Keratinocyte (primary cell): ENCODE results near the gene RGPD4.

Source experiments
- CTCF ChIP-seq, 3 experiments: IDR thresholded peaks in 1 of 3; conservative IDR thresholded peaks in 1 of 3; optimal IDR thresholded peaks in 1 of 3; 2 replicates in 2 of 3; 3 replicates in 1 of 3; pipeline versions ENCODE3 to v1.5.1; 2011; ENCODE audit warnings: low read length in 3 of 3, mild to moderate bottlenecking in 3 of 3, moderate library complexity in 2 of 3, control low read depth in 1 of 3, inconsistent platforms in 1 of 3; ENCODE audit not compliant: insufficient read depth in 2 of 3; ENCODE audit errors: extremely low read depth in 1 of 3
- EZH2 ChIP-seq: IDR thresholded peaks from one replicate; pipeline ENCODE4 v1.6.1; 2012; ENCODE audit warnings: inconsistent platforms, mild to moderate bottlenecking, low read length, moderate library complexity

- TF ChIP-seq CTCF (optimal IDR thresholded peaks at IDR 0.05 in 1 of 3, IDR thresholded peaks at IDR 0.05 in 1 of 3, conservative IDR thresholded peaks at IDR 0.05 in 1 of 3; ENCODE audit: extremely low read depth in 1 of 3, insufficient read depth in 2 of 3, low read length in 3 of 3) (no peak), EZH2 (no peak)
These were observed 16.9 kb upstream of the RGPD4 start for GRCh38 chr2:107809835-107810234.
